Endothelial cell of umbilical vein (primary cell): ENCODE measurements around the gene RPP40.

Experiments
- CTCF ChIP-seq, 2 donors: IDR thresholded peaks; 1 replicate in 1 of 2; 2 replicates in 1 of 2; pipeline ENCODE4 v1.5.1; 2011; ENCODE audit warnings: low read length in 2 of 2, mild to moderate bottlenecking in 2 of 2, moderate library complexity in 2 of 2, control low read depth in 1 of 2, inconsistent platforms in 1 of 2, low read depth in 1 of 2; ENCODE audit not compliant: insufficient read depth in 1 of 2; ENCODE audit errors: extremely low read depth in 1 of 2
- POLR2A ChIP-seq: IDR thresholded peaks from 2 replicates; pipeline ENCODE4 v1.6.1; 2012; ENCODE audit warnings: low read depth, mild to moderate bottlenecking, control low read depth, low read length
- POLR2AphosphoS5 ChIP-seq: IDR thresholded peaks from 2 replicates; pipeline ENCODE4 v1.6.1; 2012; ENCODE audit warnings: low read depth, mild to moderate bottlenecking, control low read depth, low read length, moderate library complexity; ENCODE audit not compliant: insufficient read depth

GRCh38 chr6:5014072-5014561 lies 10.3 kb upstream of the RPP40 start:
- TF ChIP-seq POLR2A, result no peak
- TF ChIP-seq CTCF (IDR thresholded peaks at IDR 0.05; ENCODE audit: extremely low read depth in 1 of 2, insufficient read depth in 1 of 2, low read depth in 1 of 2, low read length in 2 of 2), result no peak
- no peak for TF ChIP-seq POLR2AphosphoS5
